NCI-H187 (cell line): ENCODE results near the gene OGFR.
"Not testable (repeated sequence)": the region's sequence is repeated elsewhere in the genome, so short reads cannot be mapped to it uniquely, and the experiment has no call there.

Source experiments
- DNase-seq, 2 experiments: peaks; one replicate each; lab custom pipeline; 2025; lab: John Stamatoyannopoulos, UW

The OGFR gene

GRCh38 chr20:62839816-62840215, 35.2 kb downstream of the OGFR start:
- no peak for DNase-seq

- DNase-seq, result no peak
Measured at GRCh38 chr20:62840244-62841197, 35.9 kb downstream of the OGFR start.

- no peak for DNase-seq
Measured at GRCh38 chr20:62841705-62842212, 37.1 kb downstream of the OGFR start.

GRCh38 chr20:62843656-62844055, 39.0 kb downstream of the OGFR start:
- no peak for DNase-seq

GRCh38 chr20:62844182-62844581, 39.5 kb downstream of the OGFR start:
- no peak for DNase-seq

GRCh38 chr20:62845416-62846160, 41.0 kb downstream of the OGFR start:
- no peak for DNase-seq

- DNase-seq, result no peak
Measured at GRCh38 chr20:62846166-62846890, 41.7 kb downstream of the OGFR start.

GRCh38 chr20:62848917-62849316, 44.3 kb downstream of the OGFR start:
- not testable (repeated sequence) for DNase-seq

- no peak for DNase-seq
Measured at GRCh38 chr20:62849431-62849830, 44.8 kb downstream of the OGFR start.

- DNase-seq, result no peak
Measured at GRCh38 chr20:62850333-62850974, 45.8 kb downstream of the OGFR start.

- DNase-seq, result no peak
Measured at GRCh38 chr20:62852196-62852595, 47.6 kb downstream of the OGFR start.

- no peak for DNase-seq
Measured at GRCh38 chr20:62852841-62853240, 48.2 kb downstream of the OGFR start.

- not testable (repeated sequence) for DNase-seq
Measured at GRCh38 chr20:62853304-62853703, 48.7 kb downstream of the OGFR start.

GRCh38 chr20:62854121-62854520, 49.5 kb downstream of the OGFR start:
- DNase-seq, result no peak

GRCh38 chr20:62855120-62855519, 50.5 kb downstream of the OGFR start:
- no peak for DNase-seq

GRCh38 chr20:62856931-62857619, 52.4 kb downstream of the OGFR start:
- DNase-seq, result no peak

GRCh38 chr20:62858058-62858830, 53.6 kb downstream of the OGFR start:
- DNase-seq, result no peak

- no peak for DNase-seq
Measured at GRCh38 chr20:62859721-62860120, 55.1 kb downstream of the OGFR start.

GRCh38 chr20:62860391-62860923, 55.8 kb downstream of the OGFR start:
- DNase-seq, result no peak
